ENCODE measurements around the gene SHB. TPM values are rescaled to one million over a fixed set of nuclear protein-coding genes. Genes with fewer than 3 reads are reported as not detected.

Gene SHB
- total RNA-seq (2022): 22.3 and 29.6 TPM in 2 replicates
- Bru-seq, nascent RNA: percentile 69 among the genes with signal in this experiment
- percentile 87 among the genes with signal in this experiment for BruChase-seq, experiment 1, labeled RNA remaining after a 6-hour chase
- percentile 78 among the genes with signal in this experiment for BruChase-seq, experiment 2, labeled RNA remaining after a 2-hour chase
- long read RNA-seq, transcript SHB-201 (6 exons, 2,783 nt): major isoform, 71 of 81 reads
- long read RNA-seq, partial matches to known transcripts: 1 of 81 reads
- long read RNA-seq, other reads (novel, unspliced or antisense): 9 of 81 reads

GRCh38 chr9:38068701-38069628, at the start of gene SHB:
Gene SHB, minus strand, starts transcription at chr9:38069227. Its CDS starts 582 bp downstream, at chr9:38068645.
- ChIA-PET CTCF (interaction anchor here (0.6 to 6.1 kb wide), 21 partner anchors 9 to 214 kb away, joined by 3 to 59 read pairs (median 4); no protein-coding TSS in a partner anchor), POLR2A (interaction anchor here (0.6 to 5.8 kb wide), 17 partner anchors 17 to 160 kb away, joined by 3 to 41 read pairs (median 5); no protein-coding TSS in a partner anchor)
- TF ChIP-seq CTCF (IDR thresholded peaks at IDR 0.05; ENCODE audit: unreplicated experiment): peak; percentile 43
- peak; percentile 55 for DNase-seq (ENCODE audit: unreplicated experiment)
- H3K27me3 Mint-ChIP-seq (ENCODE audit: insufficient read depth, unreplicated experiment): no peaks in the 10 kb centered on the region
- no peak within 1 kb of the TSS for H3K27ac Mint-ChIP-seq (ENCODE audit: low read depth, unreplicated experiment)
- H3K36me3 Mint-ChIP-seq (ENCODE audit: insufficient read depth, unreplicated experiment): peaks cover 8% of the 10 kb centered on the region
- H3K9me3 Mint-ChIP-seq (ENCODE audit: unreplicated experiment): no peaks in the 10 kb centered on the region
- intact Hi-C loops (cut with micrococcal nuclease): loop anchor here (1.0 to 5.0 kb wide), 2 partner anchors 148 to 193 kb away; no protein-coding TSS in a partner anchor
- BruUV-seq (replicated peaks): no TSS peak
- peak within 1 kb of the TSS; percentile 87 for H3K4me3 Mint-ChIP-seq (ENCODE audit: unreplicated experiment)
- peaks cover 26% of the 10 kb centered on the region for H3K4me1 Mint-ChIP-seq (ENCODE audit: insufficient read depth, unreplicated experiment)

- Mint-ChIP-seq H3K4me3 (ENCODE audit: unreplicated experiment) (no peak overlapping the region), H3K27ac (ENCODE audit: low read depth, unreplicated experiment) (no peak overlapping the region), H3K9me3 (ENCODE audit: unreplicated experiment) (no peaks in the 10 kb centered on the region), H3K4me1 (ENCODE audit: insufficient read depth, unreplicated experiment) (peaks cover 6% of the 10 kb centered on the region), H3K27me3 (ENCODE audit: insufficient read depth, unreplicated experiment) (peaks cover 15% of the 10 kb centered on the region), H3K36me3 (ENCODE audit: insufficient read depth, unreplicated experiment) (no peaks in the 10 kb centered on the region)
- no peak for DNase-seq (ENCODE audit: unreplicated experiment)
- ChIA-PET POLR2A (no interaction called here), CTCF (interaction anchor here (1.0 kb wide), 1 partner anchor 42 kb away, joined by 3 read pairs; no protein-coding TSS in a partner anchor)
- intact Hi-C loops (cut with micrococcal nuclease): no loop called here
- BruUV-seq (replicated peaks): no TSS peak
- TF ChIP-seq CTCF (IDR thresholded peaks at IDR 0.05; ENCODE audit: unreplicated experiment): no peak
These were observed 48.6 kb upstream of the SHB start for GRCh38 chr9:38117651-38118050.

GRCh38 chr9:38114905-38115304, 45.9 kb upstream of the SHB start:
- Mint-ChIP-seq H3K36me3 (ENCODE audit: insufficient read depth, unreplicated experiment) (no peaks in the 10 kb centered on the region), H3K4me1 (ENCODE audit: insufficient read depth, unreplicated experiment) (peaks cover 5% of the 10 kb centered on the region), H3K27me3 (ENCODE audit: insufficient read depth, unreplicated experiment) (peaks cover 15% of the 10 kb centered on the region), H3K9me3 (ENCODE audit: unreplicated experiment) (no peaks in the 10 kb centered on the region), H3K27ac (ENCODE audit: low read depth, unreplicated experiment) (no peak overlapping the region), H3K4me3 (ENCODE audit: unreplicated experiment) (no peak overlapping the region)
- ChIA-PET CTCF (interaction anchor here (0.6 kb wide), 2 partner anchors 144 to 170 kb away, joined by 3 read pairs; no protein-coding TSS in a partner anchor), POLR2A (no interaction called here)
- no TSS peak for BruUV-seq (replicated peaks)
- intact Hi-C loops (cut with micrococcal nuclease): no loop called here
- TF ChIP-seq CTCF (IDR thresholded peaks at IDR 0.05; ENCODE audit: unreplicated experiment): no peak
- no peak for DNase-seq (ENCODE audit: unreplicated experiment)

- Mint-ChIP-seq H3K4me3 (ENCODE audit: unreplicated experiment) (no peak overlapping the region), H3K36me3 (ENCODE audit: insufficient read depth, unreplicated experiment) (no peaks in the 10 kb centered on the region), H3K4me1 (ENCODE audit: insufficient read depth, unreplicated experiment) (no peaks in the 10 kb centered on the region), H3K9me3 (ENCODE audit: unreplicated experiment) (no peaks in the 10 kb centered on the region), H3K27me3 (ENCODE audit: insufficient read depth, unreplicated experiment) (peaks cover 15% of the 10 kb centered on the region), H3K27ac (ENCODE audit: low read depth, unreplicated experiment) (no peak overlapping the region)
- POLR2A ChIA-PET: interaction anchor here (0.7 to 1.8 kb wide), 3 partner anchors 13 to 199 kb away, joined by 3 to 4 read pairs (median 4); no protein-coding TSS in a partner anchor
- CTCF ChIA-PET: no interaction called here
- no TSS peak for BruUV-seq (replicated peaks)
- TF ChIP-seq CTCF (IDR thresholded peaks at IDR 0.05; ENCODE audit: unreplicated experiment): no peak
- DNase-seq (ENCODE audit: unreplicated experiment): no peak
- intact Hi-C loops (cut with micrococcal nuclease): no loop called here
These were observed 43.4 kb upstream of the SHB start for GRCh38 chr9:38112456-38112855.
